Colonic mucosa (tissue), 4 donors: ENCODE data around the gene MDK. TPM values are rescaled to one million over a fixed set of nuclear protein-coding genes. Genes with fewer than 3 reads are reported as not detected.
"Not testable (repeated sequence)": the region's sequence is repeated elsewhere in the genome, so short reads cannot be mapped to it uniquely, and the experiment has no call there.

Experiments used
- DNase-seq: peaks from one replicate; pipeline ENCODE4 v3.0.0-alpha.2; 2020
- H3K27ac ChIP-seq: fragments of 200-600 bp; one replicate; pipeline ENCODE4 v1.8.0; 2021
- H3K27me3 ChIP-seq: fragments of 200-600 bp; one replicate; pipeline ENCODE4 v1.8.0; 2021
- H3K36me3 ChIP-seq: fragments of 200-600 bp; one replicate; pipeline ENCODE4 v1.8.0; 2021
- H3K4me1 ChIP-seq: fragments of 200-600 bp; one replicate; pipeline ENCODE4 v1.8.0; 2021; ENCODE audit warnings: mild to moderate bottlenecking
- H3K4me3 ChIP-seq: fragments of 200-600 bp; one replicate; pipeline ENCODE4 v1.8.0; 2021
- H3K9ac ChIP-seq, 2 donors: one replicate each; pipeline ENCODE4 v1.7.0; 2013; ENCODE audit warnings: control low read depth in 2 of 2, low read depth in 2 of 2, low read length in 2 of 2
- H3K9me3 ChIP-seq: fragments of 200-600 bp; one replicate; pipeline ENCODE4 v1.8.0; 2021
- intact Hi-C: fragments of 100-400 bp; cut with DNase I; formaldehyde crosslinking; loops from one replicate; pipeline ENCODE4 v1.14.1; 2022
- total RNA-seq, 2 donors: library from RNA; stranded (reverse); fragmentation: NEBNext Ultra II Directional in 1 of 2; extraction: Animal tissue kit (Norgen Biotek cat#: 25700) in 1 of 2; gene quantifications; one replicate each; pipeline ENCODE4 v1.2.1, GENCODE V29; 2021
- TF ChIP-seq, protein P1 (sequence below): fragments of 200-600 bp; IDR thresholded peaks from one replicate; pipeline ENCODE4 v1.8.0; 2022; ENCODE audit warnings: antibody characterized with exemption, mild to moderate bottlenecking
- donor health status: healthy.
- donor health status: DM: no; HTN: no; CAD: no.
- donor health status: DM: no; HTN: no; CAD: no.

MDK gene
- total RNA-seq, 2 donors from 2014 or later: 80.4 to 98.9 TPM

DNA sequence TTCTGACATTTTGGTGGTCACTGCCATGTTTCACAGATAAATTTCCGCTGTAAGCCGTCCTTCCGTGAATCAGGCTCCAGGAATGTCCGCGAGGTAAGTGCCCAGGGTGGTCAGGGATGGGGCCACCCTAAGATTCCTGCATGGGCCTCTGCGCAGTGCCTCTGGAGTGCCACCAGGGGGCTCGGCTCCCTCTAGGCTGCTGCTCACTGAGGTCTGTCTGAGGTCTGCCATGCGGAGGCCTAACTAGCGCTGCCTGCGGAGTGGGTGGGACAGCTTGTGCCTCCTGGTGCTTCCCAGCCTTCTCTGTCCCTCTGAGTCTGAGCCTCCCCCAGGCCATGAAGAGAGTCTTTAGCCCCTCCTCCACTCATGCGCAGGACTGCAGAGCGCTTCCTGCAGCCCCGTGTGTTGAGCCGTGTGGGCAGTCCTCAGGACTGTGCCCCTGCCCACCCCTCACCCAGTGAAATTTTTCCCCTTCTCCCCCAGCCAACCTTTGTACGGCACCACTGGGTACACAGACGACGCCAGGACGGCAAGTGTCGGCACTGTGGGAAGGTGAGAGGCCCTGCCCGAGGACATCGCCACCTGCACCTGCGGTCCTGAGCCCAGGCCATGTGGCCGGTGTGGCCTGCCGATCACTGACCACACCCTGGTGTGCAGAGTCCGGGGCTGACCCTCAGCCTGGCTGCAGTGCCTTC is 11.9 kb upstream of the MDK start:
- peak; percentile 52 for DNase-seq
- Histone ChIP-seq H3K4me1 (no peaks in the 10 kb centered on the region), H3K27ac (no peak overlapping the region), H3K9me3 (no peaks in the 10 kb centered on the region), H3K27me3 (no peaks in the 10 kb centered on the region), H3K9ac (no peak overlapping the region), H3K36me3 (no peaks in the 10 kb centered on the region), H3K4me3 (no peak overlapping the region)
- intact Hi-C loops: loop anchor here (5.0 kb wide), 1 partner anchor 132 kb away; no protein-coding TSS in a partner anchor
- TF ChIP-seq, protein P1, sequence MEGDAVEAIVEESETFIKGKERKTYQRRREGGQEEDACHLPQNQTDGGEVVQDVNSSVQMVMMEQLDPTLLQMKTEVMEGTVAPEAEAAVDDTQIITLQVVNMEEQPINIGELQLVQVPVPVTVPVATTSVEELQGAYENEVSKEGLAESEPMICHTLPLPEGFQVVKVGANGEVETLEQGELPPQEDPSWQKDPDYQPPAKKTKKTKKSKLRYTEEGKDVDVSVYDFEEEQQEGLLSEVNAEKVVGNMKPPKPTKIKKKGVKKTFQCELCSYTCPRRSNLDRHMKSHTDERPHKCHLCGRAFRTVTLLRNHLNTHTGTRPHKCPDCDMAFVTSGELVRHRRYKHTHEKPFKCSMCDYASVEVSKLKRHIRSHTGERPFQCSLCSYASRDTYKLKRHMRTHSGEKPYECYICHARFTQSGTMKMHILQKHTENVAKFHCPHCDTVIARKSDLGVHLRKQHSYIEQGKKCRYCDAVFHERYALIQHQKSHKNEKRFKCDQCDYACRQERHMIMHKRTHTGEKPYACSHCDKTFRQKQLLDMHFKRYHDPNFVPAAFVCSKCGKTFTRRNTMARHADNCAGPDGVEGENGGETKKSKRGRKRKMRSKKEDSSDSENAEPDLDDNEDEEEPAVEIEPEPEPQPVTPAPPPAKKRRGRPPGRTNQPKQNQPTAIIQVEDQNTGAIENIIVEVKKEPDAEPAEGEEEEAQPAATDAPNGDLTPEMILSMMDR: peak; percentile 94

DNA sequence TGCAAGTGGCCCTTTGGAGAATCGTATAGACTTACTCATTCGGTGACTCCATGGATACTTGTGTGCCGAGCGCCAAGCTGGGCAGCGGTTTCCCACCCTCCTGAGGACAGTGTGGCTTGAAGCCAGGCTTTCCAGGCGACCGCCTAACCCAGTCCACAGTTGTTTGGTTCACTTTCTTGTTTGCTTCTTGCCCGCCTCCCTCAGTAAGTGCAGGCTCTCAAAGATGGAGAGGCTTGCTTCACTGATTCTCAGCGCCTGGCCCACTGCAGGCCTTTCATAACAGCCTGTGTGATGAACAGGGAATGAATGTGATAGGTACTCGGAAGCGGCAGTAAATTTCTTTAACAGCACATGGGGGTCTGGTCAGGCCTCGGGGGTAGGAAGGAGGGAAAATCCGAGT is 11.2 kb upstream of the MDK start:
- Histone ChIP-seq H3K9ac (no peak overlapping the region), H3K27ac (no peak overlapping the region), H3K9me3 (no peaks in the 10 kb centered on the region), H3K27me3 (no peaks in the 10 kb centered on the region), H3K4me1 (no peaks in the 10 kb centered on the region), H3K4me3 (no peak overlapping the region), H3K36me3 (no peaks in the 10 kb centered on the region)
- no peak for DNase-seq
- TF ChIP-seq, protein P1: no peak
- intact Hi-C loops: no loop called here

DNA sequence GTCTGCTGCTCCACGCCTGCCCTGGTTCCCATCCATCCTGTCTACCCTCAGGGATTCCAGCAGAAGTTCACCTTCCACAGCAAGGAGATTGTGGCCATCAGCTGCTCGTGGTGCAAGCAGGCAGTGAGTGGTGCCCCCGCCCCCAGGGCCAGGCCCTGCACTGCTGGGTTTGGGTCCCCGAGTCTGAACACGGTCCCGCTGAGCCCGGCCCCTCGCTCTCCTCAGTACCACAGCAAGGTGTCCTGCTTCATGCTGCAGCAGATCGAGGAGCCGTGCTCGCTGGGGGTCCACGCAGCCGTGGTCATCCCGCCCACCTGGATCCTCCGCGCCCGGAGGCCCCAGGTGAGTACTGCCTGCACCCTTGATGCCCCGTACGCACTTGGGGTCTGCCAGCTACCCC is 10.2 kb upstream of the MDK start:
- H3K36me3 ChIP-seq, H3K9ac ChIP-seq, intact Hi-C loops, H3K9me3 ChIP-seq, H3K27ac ChIP-seq, H3K4me3 ChIP-seq, DNase-seq, H3K27me3 ChIP-seq, H3K4me1 ChIP-seq: not testable (repeated sequence)

DNA sequence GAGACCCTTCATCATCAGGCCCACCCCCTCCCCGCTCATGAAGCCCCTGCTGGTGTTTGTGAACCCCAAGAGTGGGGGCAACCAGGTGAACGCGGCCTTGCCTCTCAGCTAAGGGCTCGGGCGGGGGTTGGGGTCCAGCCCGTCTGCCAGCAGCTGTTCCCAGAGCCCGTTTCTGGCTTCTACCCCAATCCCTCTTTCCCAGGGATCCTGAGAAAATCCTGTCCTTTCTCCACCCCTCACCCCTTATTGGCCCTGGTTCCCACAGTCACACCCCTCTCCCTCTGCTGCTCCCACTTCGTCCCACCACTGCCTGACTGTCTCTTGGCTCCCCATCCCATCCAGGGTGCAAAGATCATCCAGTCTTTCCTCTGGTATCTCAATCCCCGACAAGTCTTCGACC is 9.4 kb upstream of the MDK start:
- Histone ChIP-seq H3K27ac (no peak overlapping the region), H3K27me3 (no peaks in the 10 kb centered on the region), H3K9ac (no peak overlapping the region), H3K4me3 (no peak overlapping the region), H3K36me3 (no peaks in the 10 kb centered on the region), H3K4me1 (no peaks in the 10 kb centered on the region), H3K9me3 (no peaks in the 10 kb centered on the region)
- DNase-seq: no peak
- intact Hi-C loops: no loop called here
- TF ChIP-seq, protein P1: no peak

DNA sequence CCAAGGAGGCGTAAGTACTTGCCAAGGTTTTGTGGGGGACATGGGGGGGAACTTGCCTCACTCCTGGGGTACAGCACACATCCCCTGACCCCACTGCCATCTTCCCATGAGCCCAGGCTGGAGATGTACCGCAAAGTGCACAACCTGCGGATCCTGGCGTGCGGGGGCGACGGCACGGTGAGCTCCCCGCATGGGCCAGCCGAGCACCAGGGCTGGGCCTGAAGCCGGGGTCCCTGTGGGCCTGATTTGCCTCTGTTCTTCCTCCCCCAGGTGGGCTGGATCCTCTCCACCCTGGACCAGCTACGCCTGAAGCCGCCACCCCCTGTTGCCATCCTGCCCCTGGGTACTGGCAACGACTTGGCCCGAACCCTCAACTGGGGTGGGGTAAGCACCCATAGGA is 9.0 kb upstream of the MDK start:
- H3K27ac ChIP-seq, intact Hi-C loops, H3K9me3 ChIP-seq, H3K27me3 ChIP-seq, H3K9ac ChIP-seq, H3K36me3 ChIP-seq, H3K4me3 ChIP-seq, DNase-seq, H3K4me1 ChIP-seq: not testable (repeated sequence)

DNA sequence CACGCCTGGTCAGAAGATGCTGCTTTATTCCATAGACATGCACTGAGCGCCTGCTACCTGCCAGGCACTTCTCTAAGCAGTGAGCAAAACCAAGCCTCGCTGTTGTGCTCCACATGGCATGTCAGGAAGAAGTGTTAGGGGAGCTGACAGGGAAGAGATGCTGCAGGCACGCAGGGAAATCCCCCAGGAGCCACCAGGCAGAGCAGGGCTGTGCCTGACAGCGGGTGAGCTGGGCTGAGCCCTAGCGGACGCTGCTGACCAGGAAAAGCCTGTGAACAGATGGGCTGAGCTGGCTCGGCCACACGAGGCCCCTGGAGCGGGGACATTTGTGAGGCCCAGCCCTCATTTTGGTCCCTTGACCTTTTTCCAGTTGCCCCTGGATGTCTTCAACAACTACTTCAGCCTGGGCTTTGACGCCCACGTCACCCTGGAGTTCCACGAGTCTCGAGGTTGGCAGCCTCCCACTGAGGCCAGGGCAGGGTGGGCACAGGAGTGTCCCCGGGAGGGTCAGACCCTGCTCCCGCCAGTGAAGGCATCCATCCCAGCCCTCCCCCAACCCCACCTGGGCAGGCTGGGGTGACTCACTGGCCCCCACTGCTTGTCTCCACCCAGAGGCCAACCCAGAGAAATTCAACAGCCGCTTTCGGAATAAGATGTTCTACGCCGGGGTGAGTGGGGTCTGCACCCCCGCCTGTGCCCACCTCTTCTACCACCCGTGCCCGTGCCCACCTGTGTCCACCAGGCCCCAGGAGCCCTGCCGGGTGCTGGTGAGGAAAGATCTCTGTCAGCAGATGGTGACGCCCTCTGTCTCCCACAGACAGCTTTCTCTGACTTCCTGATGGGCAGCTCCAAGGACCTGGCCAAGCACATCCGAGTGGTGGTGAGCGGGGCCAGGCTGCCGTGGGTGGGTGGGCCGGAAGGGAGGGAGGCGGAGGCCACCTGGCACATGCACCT is 7.4 kb upstream of the MDK start:
- H3K4me1 ChIP-seq: no peaks in the 10 kb centered on the region
- intact Hi-C loops: no loop called here
- TF ChIP-seq, protein P1: no peak
- no peak for DNase-seq
- no peaks in the 10 kb centered on the region for H3K27me3 ChIP-seq
- no peak overlapping the region for H3K27ac ChIP-seq
- no peaks in the 10 kb centered on the region for H3K36me3 ChIP-seq
- H3K4me3 ChIP-seq: no peak overlapping the region
- H3K9me3 ChIP-seq: no peaks in the 10 kb centered on the region
- no peak overlapping the region for H3K9ac ChIP-seq
